ENCODE measurements around the gene GSDMA.

The GSDMA gene

GRCh38 chr17:39963829-39964228 lies 1.0 kb downstream of the GSDMA start:
- FAIRE-seq: no peak

DNA sequence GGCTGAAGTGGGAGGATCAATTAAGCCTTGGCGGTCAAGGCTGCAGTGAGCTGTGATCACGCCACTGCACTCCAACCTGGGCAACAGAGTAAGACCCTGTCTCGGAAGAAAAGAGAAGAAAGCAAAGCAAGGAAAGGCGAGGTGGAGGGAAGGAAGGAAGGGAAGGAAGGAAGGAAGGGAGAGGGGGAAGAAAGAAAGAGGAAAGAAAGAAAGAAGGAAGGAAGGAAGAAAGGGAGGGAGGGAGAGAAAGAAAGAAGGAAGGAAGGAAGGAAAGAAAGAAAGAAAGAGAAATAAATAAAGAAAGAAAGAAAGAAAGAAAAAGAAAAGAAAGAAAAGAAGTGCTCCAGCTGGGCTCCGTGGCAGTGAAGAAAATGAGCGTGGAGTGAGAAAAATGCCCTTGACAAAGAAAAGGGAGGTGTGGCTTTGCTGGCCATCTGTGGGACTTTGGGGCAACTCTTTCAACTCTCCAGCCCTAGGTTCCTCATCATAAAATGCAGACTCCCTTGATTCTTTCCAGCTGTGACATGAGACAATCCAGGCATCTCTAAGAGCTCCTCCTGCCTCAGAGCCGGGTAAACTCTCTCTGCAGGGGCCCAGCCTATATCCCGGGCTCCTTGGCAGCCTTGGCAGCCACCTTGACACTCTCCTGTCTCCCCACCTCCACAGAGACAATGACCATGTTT lies 2.4 kb downstream of the GSDMA start:
- no peak for FAIRE-seq

DNA sequence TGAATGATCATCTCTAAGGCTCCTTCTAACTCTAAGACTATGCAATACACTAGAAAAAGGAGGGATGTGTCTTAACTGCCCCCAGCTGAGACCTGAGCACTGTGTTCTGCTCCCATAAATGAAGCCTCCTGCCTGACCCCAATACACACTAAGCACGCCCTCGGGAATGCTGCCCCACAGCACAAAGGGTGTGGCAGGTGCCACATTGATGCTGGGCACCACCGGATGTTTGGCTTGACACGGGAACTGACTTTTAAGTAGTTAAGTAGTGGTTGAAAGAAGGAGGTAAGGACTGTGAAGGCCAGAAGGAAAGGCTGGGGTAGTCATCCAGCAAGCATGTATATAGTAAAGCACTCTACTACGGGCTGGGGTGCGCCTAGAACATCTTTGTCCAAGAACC lies 4.0 kb downstream of the GSDMA start:
- FAIRE-seq: no peak

GRCh38 chr17:39968761-39969160 lies 6.0 kb downstream of the GSDMA start:
- FAIRE-seq: no peak

DNA sequence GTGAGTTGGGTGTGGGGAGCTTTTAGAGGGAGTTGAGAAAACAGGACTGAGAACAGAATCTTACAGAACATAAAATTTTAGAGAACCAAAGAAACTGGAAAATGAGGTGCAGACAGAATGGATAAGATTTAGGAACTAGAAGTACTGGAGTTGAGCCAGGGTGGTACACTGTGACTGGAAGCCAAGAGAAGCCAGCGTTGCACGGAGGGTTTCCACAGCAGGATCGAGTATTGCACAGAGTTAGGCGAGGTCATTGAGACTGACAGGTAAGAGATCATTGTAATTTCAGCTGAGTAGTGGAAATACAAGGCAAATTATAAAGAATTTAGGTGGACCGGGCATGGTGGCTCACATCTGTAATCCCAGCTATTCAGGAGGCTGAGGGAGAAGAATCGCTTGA lies 6.6 kb downstream of the GSDMA start:
- no peak for FAIRE-seq

- FAIRE-seq: no peak
Observed at GRCh38 chr17:39970157-39970692, 7.4 kb downstream of the GSDMA start.

DNA sequence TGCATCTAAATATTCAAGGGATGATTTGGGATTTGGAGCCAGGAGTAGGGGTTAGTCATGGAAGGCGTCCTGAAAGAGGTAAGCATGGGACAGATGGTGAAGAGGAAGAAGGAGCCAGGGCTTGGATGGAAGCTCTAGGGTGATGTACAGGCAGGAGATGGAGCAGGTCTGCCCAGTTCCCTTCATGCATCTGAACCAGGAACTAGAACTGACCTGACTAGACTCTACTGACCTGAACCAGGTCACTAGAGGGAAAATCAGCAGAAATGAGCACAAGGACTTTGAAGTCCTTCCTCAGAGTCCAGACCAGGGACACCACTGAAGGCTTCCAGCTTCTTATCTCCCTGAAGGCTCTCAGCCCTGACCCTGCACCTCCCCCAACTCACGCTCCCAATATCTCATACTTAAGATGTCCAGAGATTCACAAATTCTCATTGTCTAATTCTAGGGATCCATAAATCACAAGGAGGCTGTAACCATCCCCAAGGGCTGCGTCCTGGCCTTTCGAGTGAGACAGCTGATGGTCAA lies 8.3 kb downstream of the GSDMA start:
- no peak for FAIRE-seq

DNA sequence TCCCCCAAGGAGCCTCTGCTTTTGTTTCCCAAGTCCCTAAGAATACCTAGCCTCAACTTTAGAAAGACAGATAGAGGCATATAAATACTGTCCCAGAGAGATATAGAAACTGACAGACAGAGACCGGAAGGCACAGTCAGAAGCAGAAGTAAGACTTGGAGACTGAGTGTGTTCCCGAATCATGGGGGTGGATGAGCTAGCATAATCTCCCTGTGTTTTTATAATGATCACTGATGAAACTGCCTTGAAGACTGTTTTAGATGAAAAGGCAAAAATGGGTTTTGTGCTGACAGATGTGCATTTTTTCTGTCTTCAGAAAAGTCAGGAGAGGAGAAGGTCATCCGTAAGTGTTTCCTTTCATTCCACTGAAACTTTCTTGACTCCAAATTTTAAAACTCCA lies 9.5 kb downstream of the GSDMA start:
- no peak for FAIRE-seq

- no peak for FAIRE-seq
Observed at GRCh38 chr17:39973496-39973895, 10.7 kb downstream of the GSDMA start.

DNA sequence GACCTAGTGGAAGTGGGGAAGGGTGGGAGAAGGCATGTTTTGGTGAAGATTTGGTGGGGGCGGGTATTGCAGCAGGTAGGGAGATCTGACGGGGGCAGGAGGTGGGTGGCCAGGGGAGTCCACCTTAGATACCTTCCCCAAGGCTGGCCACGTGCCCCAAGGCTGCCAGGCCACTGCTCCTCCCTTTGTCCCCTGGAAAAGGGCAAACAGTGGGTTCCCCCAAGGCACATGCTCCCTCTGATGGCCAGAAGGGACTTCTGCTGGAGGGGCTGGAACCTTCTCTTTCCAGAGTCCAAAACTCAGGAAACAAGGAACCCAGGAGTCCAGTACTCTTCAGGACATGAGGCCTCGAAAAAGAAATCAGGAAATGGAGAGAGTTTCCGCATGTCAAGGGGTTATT lies 11.6 kb downstream of the GSDMA start:
- no peak for FAIRE-seq

GRCh38 chr17:39975801-39976200 lies 13.0 kb downstream of the GSDMA start:
- FAIRE-seq: no peak

GRCh38 chr17:39979016-39979670 lies 16.3 kb downstream of the GSDMA start:
- no peak for FAIRE-seq

GRCh38 chr17:39979893-39980350 lies 17.1 kb downstream of the GSDMA start:
- FAIRE-seq: no peak

DNA sequence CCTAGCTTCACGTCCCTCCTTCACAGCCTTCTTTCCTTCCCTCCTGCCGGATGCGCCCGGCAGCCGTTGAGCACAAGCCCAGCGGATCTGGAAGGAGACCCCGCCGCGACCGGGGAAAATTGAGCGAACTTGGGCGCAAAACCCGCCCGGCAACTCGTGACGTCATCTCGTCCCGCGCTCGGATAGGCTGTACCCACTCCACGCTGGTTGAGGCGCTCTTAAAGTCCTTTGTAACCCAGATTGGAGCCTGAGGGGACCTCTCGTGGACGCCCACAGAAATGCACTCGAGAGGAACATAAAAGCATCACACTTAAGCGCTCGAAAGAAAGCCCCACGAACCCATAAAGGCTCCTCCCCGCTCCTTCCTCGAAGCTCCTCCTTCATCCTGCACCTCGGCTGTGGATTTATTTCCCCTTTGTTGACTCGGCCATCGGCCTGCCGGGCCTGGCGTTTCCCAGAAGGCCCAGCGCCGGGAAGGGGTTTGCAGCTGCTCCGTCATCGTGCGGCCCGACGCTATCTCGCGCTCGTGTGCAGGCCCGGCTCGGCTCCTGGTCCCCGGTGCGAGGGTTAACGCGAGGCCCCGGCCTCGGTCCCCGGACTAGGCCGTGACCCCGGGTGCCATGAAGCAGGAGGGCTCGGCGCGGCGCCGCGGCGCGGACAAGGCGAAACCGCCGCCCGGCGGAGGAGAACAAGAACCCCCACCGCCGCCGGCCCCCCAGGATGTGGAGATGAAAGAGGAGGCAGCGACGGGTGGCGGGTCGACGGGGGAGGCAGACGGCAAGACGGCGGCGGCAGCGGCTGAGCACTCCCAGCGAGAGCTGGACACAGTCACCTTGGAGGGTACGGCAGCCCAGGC lies 17.8 kb downstream of the GSDMA start, which contains the start of gene PSMD3:
TSS of gene PSMD3 (plus strand) at position 457 of the 856 bp plus-strand sequence. CDS start at position 621, 164 bp downstream.
- peak; percentile 72 for FAIRE-seq

DNA sequence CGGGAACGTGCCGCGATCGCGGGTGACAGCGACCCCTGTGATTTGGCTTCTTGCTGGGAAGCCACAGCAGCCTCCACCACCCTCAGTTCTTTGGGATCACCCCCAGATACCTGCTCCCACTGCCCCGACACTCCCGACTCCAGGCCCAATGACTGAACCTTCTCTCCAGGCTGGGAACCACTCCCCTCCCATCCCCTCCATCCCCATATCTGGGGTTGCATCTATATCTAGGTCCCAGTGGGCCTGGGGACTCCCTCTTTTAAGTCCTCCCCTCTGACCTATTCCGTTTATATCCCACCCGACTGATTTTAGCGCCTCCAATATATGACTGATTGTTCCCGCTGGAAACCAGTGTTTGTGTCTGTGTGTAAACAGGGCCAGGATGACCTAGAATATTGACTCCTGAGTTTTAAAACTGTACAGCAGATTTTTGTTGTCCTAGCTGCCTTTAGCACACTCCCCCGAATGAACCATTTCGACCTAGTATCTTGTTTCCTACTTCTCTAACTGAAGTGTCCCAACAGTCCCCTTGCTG lies 18.5 kb downstream of the GSDMA start:
- FAIRE-seq: no peak

- no peak for FAIRE-seq
Observed at GRCh38 chr17:39981766-39982375, 19.1 kb downstream of the GSDMA start.

DNA sequence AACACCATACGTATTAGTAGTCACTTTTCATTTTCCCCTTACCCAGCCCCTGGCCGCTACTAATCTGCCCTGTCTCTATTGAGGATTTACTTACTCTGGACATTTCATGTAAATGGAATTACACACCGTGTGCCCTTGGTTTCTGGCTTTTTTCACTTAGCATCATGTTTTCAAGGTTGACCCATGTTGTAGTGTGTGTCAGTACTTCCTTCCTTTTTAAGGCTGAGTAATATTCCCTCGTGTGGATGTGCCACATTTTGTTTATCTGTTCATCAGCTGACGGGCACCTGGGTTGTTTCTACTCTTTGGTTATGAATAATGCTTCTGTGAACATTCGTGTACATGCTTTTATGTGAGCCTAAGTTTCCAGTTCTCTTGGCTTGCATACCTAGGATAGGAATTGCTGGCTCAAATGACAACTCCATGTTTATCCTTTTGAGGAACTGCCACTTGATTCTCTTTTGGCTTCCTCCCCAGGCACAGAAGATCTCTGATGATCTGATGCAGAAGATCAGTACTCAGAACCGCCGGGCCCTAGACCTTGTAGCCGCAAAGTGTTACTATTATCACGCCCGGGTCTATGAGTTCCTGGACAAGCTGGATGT lies 25.5 kb downstream of the GSDMA start:
- FAIRE-seq: no peak

DNA sequence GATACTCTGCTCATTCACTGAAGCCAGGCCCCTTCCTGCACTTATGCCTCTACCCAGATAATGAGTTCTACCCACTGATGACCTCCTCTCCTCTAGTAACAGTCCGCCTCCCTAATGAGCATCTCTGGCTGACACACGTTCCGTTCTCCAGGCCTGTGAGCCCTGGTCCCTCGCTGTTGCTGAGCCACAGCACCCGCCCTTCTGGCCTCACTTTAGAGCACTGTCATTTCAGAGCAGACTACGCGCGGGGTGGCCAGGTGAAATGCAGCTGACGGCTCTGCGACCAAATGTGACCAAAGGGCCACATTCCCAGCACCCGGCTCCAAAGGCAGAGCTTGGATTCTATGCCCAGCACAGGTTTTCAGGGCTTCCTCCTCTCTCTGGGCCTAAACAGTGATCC lies 31.6 kb downstream of the GSDMA start:
- no peak for FAIRE-seq

DNA sequence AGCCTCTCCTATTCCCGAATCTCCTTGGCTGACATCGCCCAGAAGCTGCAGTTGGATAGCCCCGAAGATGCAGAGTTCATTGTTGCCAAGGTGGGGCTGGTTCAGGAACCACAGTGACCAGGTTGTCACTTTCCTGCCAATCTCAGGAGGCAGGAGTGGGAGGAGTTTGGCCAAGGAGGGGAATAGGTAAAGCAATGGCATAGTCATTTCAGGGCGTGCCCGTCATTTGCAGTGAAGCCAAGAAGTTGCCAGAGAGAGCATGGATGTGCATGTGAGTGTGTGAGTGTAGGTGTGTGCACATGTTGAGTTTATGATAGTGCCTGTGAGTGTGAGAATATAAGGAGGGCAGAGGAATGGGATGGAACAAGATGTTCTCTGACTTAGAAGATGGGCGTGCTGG lies 32.6 kb downstream of the GSDMA start:
- FAIRE-seq: no peak

- FAIRE-seq: no peak
Observed at GRCh38 chr17:39996162-39996561, 33.4 kb downstream of the GSDMA start.

DNA sequence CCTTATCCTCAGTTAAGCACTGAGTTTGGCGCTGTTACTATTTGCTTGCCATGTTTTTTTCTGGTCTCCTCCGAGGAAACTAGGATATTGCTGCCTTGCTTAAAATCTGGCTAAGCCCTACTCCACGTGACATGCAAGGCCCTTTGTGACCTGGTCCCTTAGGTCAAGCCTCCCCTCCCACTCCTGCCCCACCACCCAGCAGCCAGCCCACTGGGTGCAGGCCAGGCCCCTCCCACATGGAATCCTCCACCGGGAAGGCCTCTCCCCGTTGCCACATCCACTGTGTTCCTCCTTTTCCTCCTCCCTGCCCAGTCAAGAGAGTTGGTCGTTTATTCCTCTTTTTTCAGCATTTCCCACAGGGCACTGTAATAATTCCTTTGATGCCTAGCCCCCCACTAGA lies 34.0 kb downstream of the GSDMA start:
- FAIRE-seq: no peak

- no peak for FAIRE-seq
Observed at GRCh38 chr17:39997543-39997942, 34.7 kb downstream of the GSDMA start.

Data from colon (tissue), 2 donors.